NCI-H1930 (cell line): Measurements from ENCODE around the gene NFATC2.
"Not testable (repeated sequence)": the region's sequence is repeated elsewhere in the genome, so short reads cannot be mapped to it uniquely, and the experiment has no call there.

ENCODE experiments used
- DNase-seq, 2 experiments: peaks; one replicate each; lab custom pipeline; 2025; lab: John Stamatoyannopoulos, UW

The NFATC2 gene

GRCh38 chr20:51354191-51354768 is 188.2 kb downstream of the NFATC2 start:
- DNase-seq = no peak

GRCh38 chr20:51353491-51353890 is 189.0 kb downstream of the NFATC2 start:
- no peak for DNase-seq

- DNase-seq = no peak
Observed at GRCh38 chr20:51352791-51353190, 189.7 kb downstream of the NFATC2 start.

GRCh38 chr20:51350941-51351631 is 191.4 kb downstream of the NFATC2 start:
- no peak for DNase-seq

GRCh38 chr20:51348876-51349275 is 193.6 kb downstream of the NFATC2 start:
- no peak for DNase-seq

- no peak for DNase-seq
Observed at GRCh38 chr20:51347831-51348230, 194.7 kb downstream of the NFATC2 start.

GRCh38 chr20:51346686-51347485 is 195.6 kb downstream of the NFATC2 start:
- no peak for DNase-seq

GRCh38 chr20:51345601-51346101 is 196.9 kb downstream of the NFATC2 start:
- DNase-seq = no peak

GRCh38 chr20:51343802-51344201 is 198.7 kb downstream of the NFATC2 start:
- not testable (repeated sequence) for DNase-seq

- DNase-seq = no peak
Observed at GRCh38 chr20:51342510-51343236, 199.8 kb downstream of the NFATC2 start.

GRCh38 chr20:51341581-51341980 is 200.9 kb downstream of the NFATC2 start:
- DNase-seq = no peak

- no peak for DNase-seq
Observed at GRCh38 chr20:51340451-51340840, 202.1 kb downstream of the NFATC2 start.

- DNase-seq = no peak
Observed at GRCh38 chr20:51339721-51340450, 202.6 kb downstream of the NFATC2 start.

GRCh38 chr20:51338692-51339440 is 203.7 kb downstream of the NFATC2 start:
- no peak for DNase-seq

- DNase-seq = no peak
Observed at GRCh38 chr20:51337126-51337805, 205.3 kb downstream of the NFATC2 start.
